ENCODE measurements around the gene FFAR3.

DNA sequence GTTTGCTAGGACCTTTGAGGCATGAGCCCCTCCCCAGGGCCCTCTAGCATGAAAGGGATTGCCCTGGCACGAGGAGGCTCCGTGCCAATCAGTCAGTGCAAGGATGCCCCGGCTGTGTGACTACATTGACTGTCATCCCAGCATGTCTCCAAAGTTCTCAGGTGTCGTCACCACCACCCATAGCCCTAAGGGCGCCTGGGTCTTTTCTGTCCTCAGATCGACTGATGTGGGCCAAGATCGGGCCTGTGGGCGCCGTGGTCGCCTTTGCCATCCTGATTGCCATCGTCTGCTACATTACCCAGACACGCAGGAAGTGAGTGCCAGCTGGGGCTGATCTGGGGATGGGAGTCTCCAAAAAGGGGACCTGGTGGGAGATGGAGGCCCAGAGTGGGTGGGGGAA lies 47.9 kb upstream of the FFAR3 start:
- no peak for TF ChIP-seq POLR2AphosphoS5 (IDR thresholded peaks at IDR 0.05; ENCODE audit: low read depth)
- TF ChIP-seq, protein P1, sequence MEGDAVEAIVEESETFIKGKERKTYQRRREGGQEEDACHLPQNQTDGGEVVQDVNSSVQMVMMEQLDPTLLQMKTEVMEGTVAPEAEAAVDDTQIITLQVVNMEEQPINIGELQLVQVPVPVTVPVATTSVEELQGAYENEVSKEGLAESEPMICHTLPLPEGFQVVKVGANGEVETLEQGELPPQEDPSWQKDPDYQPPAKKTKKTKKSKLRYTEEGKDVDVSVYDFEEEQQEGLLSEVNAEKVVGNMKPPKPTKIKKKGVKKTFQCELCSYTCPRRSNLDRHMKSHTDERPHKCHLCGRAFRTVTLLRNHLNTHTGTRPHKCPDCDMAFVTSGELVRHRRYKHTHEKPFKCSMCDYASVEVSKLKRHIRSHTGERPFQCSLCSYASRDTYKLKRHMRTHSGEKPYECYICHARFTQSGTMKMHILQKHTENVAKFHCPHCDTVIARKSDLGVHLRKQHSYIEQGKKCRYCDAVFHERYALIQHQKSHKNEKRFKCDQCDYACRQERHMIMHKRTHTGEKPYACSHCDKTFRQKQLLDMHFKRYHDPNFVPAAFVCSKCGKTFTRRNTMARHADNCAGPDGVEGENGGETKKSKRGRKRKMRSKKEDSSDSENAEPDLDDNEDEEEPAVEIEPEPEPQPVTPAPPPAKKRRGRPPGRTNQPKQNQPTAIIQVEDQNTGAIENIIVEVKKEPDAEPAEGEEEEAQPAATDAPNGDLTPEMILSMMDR (IDR thresholded peaks at IDR 0.05; ENCODE audit: insufficient read depth, low read length): no peak
- no peak for TF ChIP-seq GABPA (IDR thresholded peaks at IDR 0.05; ENCODE audit: low read depth)
